K562 (cell line): ENCODE measurements around the gene KRT33B. TPM values are rescaled to one million over a fixed set of nuclear protein-coding genes. Genes with fewer than 3 reads are reported as not detected.

ENCODE experiments used
- ATAC-seq: fragments of 200-7000 bp; cut with Tn5 transposase; 3 replicates; pipeline ENCODE4 v1.9.1; 2020; ENCODE audit warnings: moderate library complexity
- BruUV-seq: library from RNA; stranded (reverse); fragments of 400-500 nt; replicated peaks from 2 replicates; lab custom pipeline; 2021; lab: Mats Ljungman, UMichigan
- CTCF ChIA-PET: fragments of 300-600 bp; formaldehyde crosslinking; extraction: SDS; loops from one replicate; lab custom pipeline; 2021; ENCODE audit warnings: low intra/inter-chr PET ratio; lab: Yijun Ruan, JAX
- POLR2A ChIA-PET: fragments of 300-600, 350-650 bp; sonication (Branson Sonifier 250); formaldehyde crosslinking; extraction: SDS; loops from one replicate; lab custom pipeline; 2021; ENCODE audit warnings: antibody characterized with exemption, inconsistent platforms; lab: Yijun Ruan, JAX
- DNase-seq, 4 experiments: peaks; one replicate each; pipeline versions ENCODE4 v3.0.0 to v3.0.0-alpha.2; 2011 to 2018; ENCODE audit warnings: low spot score in 3 of 4, mixed read lengths in 3 of 4; ENCODE audit errors: extremely low read depth in 1 of 4
- FAIRE-seq: peaks from 2 replicates; lab custom pipeline; 2011; peaks lifted over from hg19 to GRCh38; lab: Jason Lieb, UNC
- H2AFZ ChIP-seq: 2 replicates; pipeline ENCODE4 v1.6.0; 2011; ENCODE audit warnings: low read depth, low read length, control low read depth, inconsistent platforms
- H3K27ac ChIP-seq: fragments of 200-600 bp; 3 replicates; pipeline ENCODE4 v1.8.0; 2011; ENCODE audit warnings: low read depth, mild to moderate bottlenecking, control low read depth, inconsistent platforms, low read length, moderate library complexity, mixed read lengths; ENCODE audit errors: extremely low read depth
- H3K27me3 ChIP-seq, 2 experiments: fragments of 300-600 bp in 1 of 2; 2 replicates in 1 of 2; 3 replicates in 1 of 2; pipeline versions ENCODE4 v1.6.0 to v1.8.0; 2011; ENCODE audit warnings: inconsistent platforms in 2 of 2, low read length in 2 of 2, mild to moderate bottlenecking in 1 of 2, mixed read lengths in 1 of 2, moderate library complexity in 1 of 2; ENCODE audit not compliant: control insufficient read depth in 2 of 2, insufficient read depth in 2 of 2
- H3K36me3 ChIP-seq: fragments of 300-600 bp; 3 replicates; pipeline ENCODE4 v1.8.0; 2011; ENCODE audit warnings: mild to moderate bottlenecking, low read length, inconsistent platforms; ENCODE audit not compliant: control insufficient read depth, insufficient read depth
- H3K4me1 ChIP-seq, 2 experiments: fragments of 200-600 bp in 1 of 2; replicated peaks in 1 of 2; 2 replicates in 1 of 2; 3 replicates in 1 of 2; pipeline versions ENCODE4 v1.5.1 to v1.8.0; 2011; ENCODE audit warnings: inconsistent platforms in 2 of 2, low read length in 2 of 2, mild to moderate bottlenecking in 1 of 2, mixed read lengths in 1 of 2, moderate library complexity in 1 of 2; ENCODE audit not compliant: control insufficient read depth in 2 of 2, insufficient read depth in 2 of 2
- H3K4me2 ChIP-seq: 2 replicates; pipeline ENCODE4 v1.6.1; 2011; ENCODE audit warnings: low read length, control low read depth, inconsistent platforms, mixed read lengths; ENCODE audit not compliant: insufficient read depth
- H3K4me3 ChIP-seq: fragments of 200-600 bp; sonication (generic), shearing (Covaris generic); 2 replicates; pipeline ENCODE4 v1.5.1; 2016; ENCODE audit warnings: control low read depth, inconsistent platforms
- H3K79me2 ChIP-seq: fragments of 200-600 bp; 3 replicates; pipeline ENCODE4 v1.8.0; 2011; ENCODE audit warnings: low read length, inconsistent platforms; ENCODE audit not compliant: control insufficient read depth, insufficient read depth
- H3K9ac ChIP-seq, 2 experiments: 2 replicates each; pipeline versions ENCODE4 v1.6.0 to v1.6.1; 2011; ENCODE audit warnings: low read depth in 2 of 2, low read length in 2 of 2, control low read depth in 1 of 2, inconsistent platforms in 1 of 2, mild to moderate bottlenecking in 1 of 2, mixed read lengths in 1 of 2; ENCODE audit not compliant: insufficient read depth in 1 of 2
- H3K9me1 ChIP-seq: one replicate; pipeline ENCODE4 v1.6.0; 2011; ENCODE audit warnings: inconsistent platforms, mild to moderate bottlenecking, low read length, moderate library complexity; ENCODE audit not compliant: control insufficient read depth, insufficient read depth
- H3K9me3 ChIP-seq: replicated peaks from 2 replicates; pipeline ENCODE4 v1.5.1; 2011; ENCODE audit warnings: low read depth, low read length, inconsistent platforms; ENCODE audit not compliant: control insufficient read depth, insufficient read depth
- H4K20me1 ChIP-seq: replicated peaks from 2 replicates; pipeline ENCODE4 v1.6.1; 2011; ENCODE audit warnings: low read length, inconsistent platforms, mixed read lengths; ENCODE audit not compliant: control insufficient read depth, insufficient read depth
- BRF1 ChIP-seq: IDR thresholded peaks from 3 replicates; pipeline ENCODE4 v1.6.1; 2011; ENCODE audit warnings: borderline replicate concordance, mild to moderate bottlenecking; ENCODE audit not compliant: insufficient read length; ENCODE audit errors: extremely low read depth
- CBX1 ChIP-seq: sonication (generic); IDR thresholded peaks from 2 replicates; pipeline ENCODE4 v1.6.1; 2016; ENCODE audit warnings: antibody characterized with exemption, low read depth, mild to moderate bottlenecking
- GTF3C2 ChIP-seq: IDR thresholded peaks from 3 replicates; pipeline ENCODE4 v1.6.1; 2011; ENCODE audit warnings: borderline replicate concordance, mild to moderate bottlenecking, moderate library complexity; ENCODE audit not compliant: insufficient read length; ENCODE audit errors: extremely low read depth
- ZNF263 ChIP-seq: sonication (generic); formaldehyde crosslinking; IDR thresholded peaks from 2 replicates; pipeline ENCODE4 v1.8.0; 2022; ENCODE audit warnings: mild to moderate bottlenecking, missing genetic modification reagents, borderline replicate concordance
- ZNF274 ChIP-seq: IDR thresholded peaks from 2 replicates; pipeline ENCODE4 v1.6.1; 2011; ENCODE audit warnings: low read depth, mild to moderate bottlenecking, low read length, moderate library complexity, borderline replicate concordance
- ZNF347 ChIP-seq: fragments of 450-650 bp; formaldehyde crosslinking; IDR thresholded peaks from 2 replicates; pipeline ENCODE4 v1.4.0; 2020; ENCODE audit warnings: low read depth, mild to moderate bottlenecking, moderate library complexity
- ZNF444 ChIP-seq: fragments of 250-450 bp; sonication (Bioruptor Pico); IDR thresholded peaks from 2 replicates; pipeline ENCODE4 v1.4.0; 2020; ENCODE audit warnings: mild to moderate bottlenecking, moderate library complexity
- ZNF77 ChIP-seq: fragments of 250-450 bp; sonication (Bioruptor Pico); IDR thresholded peaks from 2 replicates; pipeline ENCODE4 v1.5.0; 2020
- ZNF780A ChIP-seq: fragments of 250-450 bp; sonication (Bioruptor Pico); IDR thresholded peaks from 2 replicates; pipeline ENCODE4 v1.5.0; 2021; ENCODE audit warnings: mild to moderate bottlenecking
- whole genome bisulfite sequencing: fragments of 100-300 bp; shearing (Covaris generic); methylation state at CpG from one replicate; pipeline ENCODE4 v1.1.6; 2016; ENCODE audit warnings: low coverage, mixed read lengths; ENCODE audit not compliant: insufficient coverage; ENCODE audit errors: missing lambda C conversion rate; 5-methylcytosine and 5-hydroxymethylcytosine counted together
- in situ Hi-C: fragments of 300-500 bp; cut with MboI; formaldehyde crosslinking; loops from 4 replicates; pipeline ENCODE4 v1.15.0; 2018; ENCODE audit warnings: inconsistent platforms, mixed read lengths
- intact Hi-C: fragments of 100-400 bp; cut with micrococcal nuclease; formaldehyde crosslinking; loops from 2 replicates; pipeline ENCODE4 v1.14.2; 2022
- polyA plus RNA-seq, 8 experiments: library from polyadenylated mRNA; depleted of rRNA in 4 of 8; stranded (reverse) in 5 of 8; unstranded in 3 of 8; fragments of >200 nt; fragmentation: Nextera tagmentation in 2 of 8; fragmentation: Illumina TruSeq in 1 of 8; extraction: Ambion mirVana in 2 of 8; extraction: Trizol in 1 of 8; gene quantifications; 2 replicates each; pipeline versions ENCODE4 v1.2.1 to v1.2.3, GENCODE V29; 2011 to 2014; ENCODE audit warnings: inconsistent platforms in 1 of 8, missing spikeins in 1 of 8
- total RNA-seq, 7 experiments: library from RNA; depleted of rRNA in 6 of 7; stranded (reverse); fragments of >200 nt in 6 of 7; fragmentation: Illumina TruSeq in 2 of 7; extraction: Trizol in 2 of 7; gene quantifications; 2 replicates each; pipeline versions ENCODE4 v1.2.1 to v1.2.3, GENCODE V29; 2011 to 2021; ENCODE audit warnings: low replicate concordance in 1 of 7

The KRT33B gene
- total and polyA plus RNA-seq, 9 of the 15 experiments (the other 6 are each of a cell fraction or from before 2014, with no cell fraction given) = not detected

- ATAC-seq = no peak
- Histone ChIP-seq H3K27me3 (no peaks in the 10 kb centered on the region), H3K79me2 (no peaks in the 10 kb centered on the region), H3K9me1 (no peaks in the 10 kb centered on the region), H3K27ac (no peak overlapping the region), H3K4me1 (no peaks in the 10 kb centered on the region), H3K4me3 (no peak overlapping the region), H3K9ac (no peak overlapping the region), H2AFZ (no peak overlapping the region), H3K4me2 (no peak overlapping the region), H4K20me1 (no peaks in the 10 kb centered on the region), H3K9me3 (no peaks in the 10 kb centered on the region), H3K36me3 (no peaks in the 10 kb centered on the region)
- WGBS = 0% methylated on average over 3 of the region's 3 CpGs
- POLR2A ChIA-PET = interaction anchor here (0.6 kb wide), 2 partner anchors 142 to 693 kb away, joined by 3 read pairs; partner anchors contain the start of gene SMARCE1
- in situ Hi-C loops (no loop called here), intact Hi-C loops (no loop called here)
- DNase-seq = no peak
- no TSS peak for BruUV-seq
- CTCF ChIA-PET = no interaction called here
- TF ChIP-seq ZNF77 (CRISPR knock-in tag) (no peak), ZNF347 (CRISPR knock-in tag) (no peak), ZNF274 (no peak), ZNF780A (no peak), ZNF263 (no peak), GTF3C2 (no peak), ZNF444 (CRISPR knock-in tag) (no peak), BRF1 (no peak), CBX1 (no peak)
- FAIRE-seq = no peak
Observed at GRCh38 chr17:41340494-41340893, 29.1 kb downstream of the KRT33B start.
